ENCODE data around the gene TMEM52.

DNA sequence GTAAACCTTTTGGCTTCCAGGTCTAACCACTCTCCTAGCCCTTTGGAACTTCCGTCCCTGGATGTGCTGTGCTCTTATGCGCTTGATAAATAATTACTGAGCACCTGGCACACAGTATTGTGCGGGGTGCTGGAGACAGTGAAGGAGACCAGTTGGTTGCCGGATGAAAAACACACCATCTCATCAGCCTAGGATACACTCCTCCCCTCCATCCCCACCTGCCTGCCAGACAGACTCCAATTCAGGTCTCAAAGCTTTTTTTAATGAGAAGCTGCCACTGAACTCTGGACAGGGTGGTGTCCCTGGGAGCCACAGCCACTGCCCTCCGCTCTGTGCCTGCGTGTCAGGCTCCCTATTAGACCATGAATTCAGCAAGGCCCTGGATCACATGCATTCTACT, 37.4 kb downstream of the TMEM52 start:
- TF ChIP-seq, protein P1, sequence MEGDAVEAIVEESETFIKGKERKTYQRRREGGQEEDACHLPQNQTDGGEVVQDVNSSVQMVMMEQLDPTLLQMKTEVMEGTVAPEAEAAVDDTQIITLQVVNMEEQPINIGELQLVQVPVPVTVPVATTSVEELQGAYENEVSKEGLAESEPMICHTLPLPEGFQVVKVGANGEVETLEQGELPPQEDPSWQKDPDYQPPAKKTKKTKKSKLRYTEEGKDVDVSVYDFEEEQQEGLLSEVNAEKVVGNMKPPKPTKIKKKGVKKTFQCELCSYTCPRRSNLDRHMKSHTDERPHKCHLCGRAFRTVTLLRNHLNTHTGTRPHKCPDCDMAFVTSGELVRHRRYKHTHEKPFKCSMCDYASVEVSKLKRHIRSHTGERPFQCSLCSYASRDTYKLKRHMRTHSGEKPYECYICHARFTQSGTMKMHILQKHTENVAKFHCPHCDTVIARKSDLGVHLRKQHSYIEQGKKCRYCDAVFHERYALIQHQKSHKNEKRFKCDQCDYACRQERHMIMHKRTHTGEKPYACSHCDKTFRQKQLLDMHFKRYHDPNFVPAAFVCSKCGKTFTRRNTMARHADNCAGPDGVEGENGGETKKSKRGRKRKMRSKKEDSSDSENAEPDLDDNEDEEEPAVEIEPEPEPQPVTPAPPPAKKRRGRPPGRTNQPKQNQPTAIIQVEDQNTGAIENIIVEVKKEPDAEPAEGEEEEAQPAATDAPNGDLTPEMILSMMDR (IDR thresholded peaks at IDR 0.05; ENCODE audit: insufficient read depth, low read depth, low read length), result no peak
- no peak for TF ChIP-seq EZH2 (IDR thresholded peaks at IDR 0.05; ENCODE audit: insufficient read depth, low read length)
